Measurements from ENCODE around the gene FAM167B.

DNA sequence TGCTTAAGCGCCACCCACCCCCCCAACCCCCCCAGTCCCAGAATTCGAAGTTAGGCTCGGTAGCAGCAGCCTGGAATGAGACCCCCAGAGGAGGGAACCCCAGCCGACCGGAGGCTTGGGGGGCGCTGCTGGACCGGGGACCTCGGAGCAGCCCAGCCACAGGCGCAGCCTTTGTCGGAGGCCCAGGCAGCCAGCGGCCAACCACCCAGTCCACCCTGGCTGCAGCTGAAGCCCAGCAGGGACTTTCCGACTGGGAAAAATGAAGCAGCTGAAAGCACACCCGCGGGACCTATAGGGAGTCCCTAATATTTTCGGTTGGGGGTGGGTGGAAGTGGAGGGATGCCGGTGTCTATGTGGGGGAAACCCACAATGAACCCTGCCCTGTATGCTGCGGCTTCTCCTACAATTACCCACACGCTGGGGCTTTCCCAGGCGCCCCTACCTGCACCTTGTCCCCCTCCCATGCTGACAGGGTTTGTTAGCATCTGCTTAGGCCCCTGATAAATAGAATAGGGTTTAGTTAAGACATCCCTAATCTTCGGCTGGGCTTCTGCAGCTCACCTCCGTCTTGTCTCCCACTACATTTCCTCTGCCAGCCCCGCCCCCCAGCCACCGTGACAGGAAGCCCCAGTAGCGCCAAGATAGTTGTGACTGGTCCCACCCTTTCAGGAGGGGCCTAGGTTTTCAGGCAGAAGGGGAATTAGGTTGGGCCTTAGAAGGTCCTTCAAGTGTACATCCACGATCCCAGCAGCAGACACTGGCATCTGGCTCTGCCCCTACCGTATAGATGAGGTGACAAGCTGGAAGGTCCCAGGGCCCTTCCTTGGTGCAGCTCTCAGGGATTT, 45.8 kb upstream of the FAM167B start:
- TF ChIP-seq, protein P1, sequence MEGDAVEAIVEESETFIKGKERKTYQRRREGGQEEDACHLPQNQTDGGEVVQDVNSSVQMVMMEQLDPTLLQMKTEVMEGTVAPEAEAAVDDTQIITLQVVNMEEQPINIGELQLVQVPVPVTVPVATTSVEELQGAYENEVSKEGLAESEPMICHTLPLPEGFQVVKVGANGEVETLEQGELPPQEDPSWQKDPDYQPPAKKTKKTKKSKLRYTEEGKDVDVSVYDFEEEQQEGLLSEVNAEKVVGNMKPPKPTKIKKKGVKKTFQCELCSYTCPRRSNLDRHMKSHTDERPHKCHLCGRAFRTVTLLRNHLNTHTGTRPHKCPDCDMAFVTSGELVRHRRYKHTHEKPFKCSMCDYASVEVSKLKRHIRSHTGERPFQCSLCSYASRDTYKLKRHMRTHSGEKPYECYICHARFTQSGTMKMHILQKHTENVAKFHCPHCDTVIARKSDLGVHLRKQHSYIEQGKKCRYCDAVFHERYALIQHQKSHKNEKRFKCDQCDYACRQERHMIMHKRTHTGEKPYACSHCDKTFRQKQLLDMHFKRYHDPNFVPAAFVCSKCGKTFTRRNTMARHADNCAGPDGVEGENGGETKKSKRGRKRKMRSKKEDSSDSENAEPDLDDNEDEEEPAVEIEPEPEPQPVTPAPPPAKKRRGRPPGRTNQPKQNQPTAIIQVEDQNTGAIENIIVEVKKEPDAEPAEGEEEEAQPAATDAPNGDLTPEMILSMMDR (IDR thresholded peaks at IDR 0.05) = no peak
- TF ChIP-seq POLR2AphosphoS5 (IDR thresholded peaks at IDR 0.05) (no peak), POLR2A (IDR thresholded peaks at IDR 0.05) (no peak), EP300 (IDR thresholded peaks at IDR 0.05) (no peak)
